Middle frontal gyrus (tissue), 1 donor: ENCODE data around the gene BET1.
"Not testable (repeated sequence)": the region's sequence is repeated elsewhere in the genome, so short reads cannot be mapped to it uniquely, and the experiment has no call there.

Experiments
- DNase-seq: peaks from one replicate; pipeline ENCODE4 v3.0.0-alpha.2; 2015; ENCODE audit warnings: low spot score; ENCODE audit errors: extremely low spot score

BET1 gene

GRCh38 chr7:94004024-94004951, at the start of gene BET1:
Gene BET1, minus strand, starts transcription at chr7:94004355. Its CDS starts 139 bp downstream, at chr7:94004216.
- peak; percentile 91 for DNase-seq

GRCh38 chr7:94053532-94053931, 49.4 kb upstream of the BET1 start:
- no peak for DNase-seq

GRCh38 chr7:94052398-94053180, 48.4 kb upstream of the BET1 start:
- no peak for DNase-seq

- DNase-seq = no peak
Measured at GRCh38 chr7:94050046-94050445, 45.9 kb upstream of the BET1 start.

GRCh38 chr7:94049615-94050014, 45.5 kb upstream of the BET1 start:
- no peak for DNase-seq

GRCh38 chr7:94048755-94049154, 44.6 kb upstream of the BET1 start:
- DNase-seq = no peak

GRCh38 chr7:94047956-94048355, 43.8 kb upstream of the BET1 start:
- DNase-seq = no peak

- DNase-seq = no peak
Measured at GRCh38 chr7:94045581-94045980, 41.4 kb upstream of the BET1 start.

- no peak for DNase-seq
Measured at GRCh38 chr7:94044806-94045205, 40.7 kb upstream of the BET1 start.

GRCh38 chr7:94043299-94043698, 39.1 kb upstream of the BET1 start:
- DNase-seq = no peak

GRCh38 chr7:94042381-94042780, 38.2 kb upstream of the BET1 start:
- DNase-seq = no peak

- no peak for DNase-seq
Measured at GRCh38 chr7:94041529-94041928, 37.4 kb upstream of the BET1 start.

- DNase-seq = no peak
Measured at GRCh38 chr7:94040254-94040653, 36.1 kb upstream of the BET1 start.

GRCh38 chr7:94039368-94040035, 35.3 kb upstream of the BET1 start:
- DNase-seq = no peak

GRCh38 chr7:94031865-94032264, 27.7 kb upstream of the BET1 start:
- DNase-seq = no peak

- no peak for DNase-seq
Measured at GRCh38 chr7:94030634-94031033, 26.5 kb upstream of the BET1 start.

GRCh38 chr7:94029976-94030375, 25.8 kb upstream of the BET1 start:
- no peak for DNase-seq

- no peak for DNase-seq
Measured at GRCh38 chr7:94028768-94029167, 24.6 kb upstream of the BET1 start.

GRCh38 chr7:94026619-94027018, 22.5 kb upstream of the BET1 start:
- DNase-seq = not testable (repeated sequence)

- DNase-seq = no peak
Measured at GRCh38 chr7:94022550-94022949, 18.4 kb upstream of the BET1 start.

GRCh38 chr7:94016786-94017185, 12.6 kb upstream of the BET1 start:
- no peak for DNase-seq

- no peak for DNase-seq
Measured at GRCh38 chr7:94015538-94015937, 11.4 kb upstream of the BET1 start.
